Stimulated activated CD4-positive, alpha-beta T cell treated with anti-CD3 and anti-CD28 coated beads, TNF-alpha, amount 100 ng/mL, for 1 hour (primary cell): ENCODE measurements around the gene SS18L1.
A peak's percentile ranks its signal among the peaks of the same experiment; 100 is the strongest.

Experiments
- DNase-seq, 3 donors: peaks; one replicate each; pipeline ENCODE4 v3.0.0-alpha.2; 2020; ENCODE audit warnings: low read depth in 3 of 3, low spot score in 1 of 3

The SS18L1 gene

DNA sequence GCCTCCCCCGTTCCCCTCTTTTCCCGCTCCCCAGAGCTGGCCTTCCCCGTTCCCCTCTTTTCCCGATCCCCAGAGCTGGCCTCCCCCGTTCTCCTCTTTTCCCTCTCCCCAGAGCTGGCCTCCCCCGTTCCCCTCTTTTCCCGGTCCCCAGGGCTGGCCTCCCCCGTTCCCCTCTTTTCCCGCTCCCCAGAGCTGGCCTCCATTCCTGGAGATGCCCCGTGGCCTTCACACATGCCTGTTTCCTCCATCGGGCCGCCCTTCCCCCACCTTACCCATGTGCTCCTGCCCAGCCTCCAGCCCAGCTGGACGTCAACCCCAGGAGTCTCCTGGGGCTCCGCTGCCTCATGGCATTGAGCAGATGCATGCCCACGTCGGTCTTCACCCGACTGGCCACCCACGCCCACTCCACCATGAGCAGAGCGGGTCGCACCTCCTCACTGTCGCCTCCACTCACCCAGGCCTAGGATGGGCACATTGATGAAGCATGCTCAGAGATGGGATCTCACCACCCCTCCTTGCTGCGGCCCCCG, 8.3 kb downstream of the SS18L1 start:
- no peak for DNase-seq

DNA sequence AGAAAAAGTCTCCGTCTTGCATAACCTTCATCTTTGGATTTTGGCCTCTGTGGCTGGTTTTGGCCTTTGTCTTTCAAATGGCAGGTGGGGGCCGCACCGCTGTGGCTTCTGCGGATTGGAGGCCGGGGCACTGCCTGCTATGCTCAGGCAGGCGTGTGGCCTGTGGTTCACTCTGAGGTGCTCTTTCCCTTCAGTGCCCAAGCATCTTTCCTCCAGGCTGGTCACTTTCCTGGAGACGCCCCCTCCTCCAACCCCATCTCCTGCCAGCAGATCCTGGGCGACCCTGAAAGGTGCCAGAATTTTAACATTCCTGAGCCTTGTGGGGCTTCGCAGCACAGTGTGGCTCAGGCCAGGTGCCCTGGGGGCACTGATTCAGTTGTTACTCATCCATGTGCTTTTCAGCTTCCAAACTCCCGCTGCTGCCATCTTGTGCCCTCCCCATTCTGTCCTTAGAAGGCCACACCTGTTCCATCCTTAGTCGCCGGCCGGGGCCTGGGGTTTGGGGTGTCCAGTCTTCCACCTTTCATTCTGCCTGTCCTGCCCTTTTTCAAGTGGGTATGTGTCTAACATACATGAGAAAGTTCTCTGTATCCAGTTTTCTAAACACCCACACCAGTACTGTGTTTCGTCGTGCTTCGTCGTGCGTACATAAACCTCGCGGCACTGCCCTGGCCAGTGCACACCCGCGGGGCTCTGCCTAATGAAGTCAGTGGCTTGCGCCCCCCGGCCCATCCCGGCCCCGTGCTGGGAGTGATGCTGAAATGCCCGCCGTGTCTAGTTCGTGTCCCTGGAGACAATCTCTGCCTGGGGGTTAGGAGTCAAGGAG, 12.1 kb downstream of the SS18L1 start:
- no peak for DNase-seq

DNA sequence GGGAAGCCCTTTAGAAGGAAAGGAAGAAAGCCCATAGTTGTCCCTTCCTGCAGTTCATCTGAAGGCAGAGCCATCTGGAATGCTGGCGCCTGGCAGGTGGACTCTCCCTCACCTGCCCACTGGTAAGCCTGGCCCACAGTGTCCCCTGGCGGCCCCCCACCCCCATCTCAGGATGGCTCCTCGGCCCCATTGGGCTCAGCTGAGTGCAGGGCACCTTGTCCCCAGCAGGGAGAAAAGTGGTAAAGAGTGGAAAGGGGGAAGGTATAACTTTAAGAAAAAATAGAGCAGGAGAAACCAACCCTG, 12.6 kb downstream of the SS18L1 start:
- no peak for DNase-seq

DNA sequence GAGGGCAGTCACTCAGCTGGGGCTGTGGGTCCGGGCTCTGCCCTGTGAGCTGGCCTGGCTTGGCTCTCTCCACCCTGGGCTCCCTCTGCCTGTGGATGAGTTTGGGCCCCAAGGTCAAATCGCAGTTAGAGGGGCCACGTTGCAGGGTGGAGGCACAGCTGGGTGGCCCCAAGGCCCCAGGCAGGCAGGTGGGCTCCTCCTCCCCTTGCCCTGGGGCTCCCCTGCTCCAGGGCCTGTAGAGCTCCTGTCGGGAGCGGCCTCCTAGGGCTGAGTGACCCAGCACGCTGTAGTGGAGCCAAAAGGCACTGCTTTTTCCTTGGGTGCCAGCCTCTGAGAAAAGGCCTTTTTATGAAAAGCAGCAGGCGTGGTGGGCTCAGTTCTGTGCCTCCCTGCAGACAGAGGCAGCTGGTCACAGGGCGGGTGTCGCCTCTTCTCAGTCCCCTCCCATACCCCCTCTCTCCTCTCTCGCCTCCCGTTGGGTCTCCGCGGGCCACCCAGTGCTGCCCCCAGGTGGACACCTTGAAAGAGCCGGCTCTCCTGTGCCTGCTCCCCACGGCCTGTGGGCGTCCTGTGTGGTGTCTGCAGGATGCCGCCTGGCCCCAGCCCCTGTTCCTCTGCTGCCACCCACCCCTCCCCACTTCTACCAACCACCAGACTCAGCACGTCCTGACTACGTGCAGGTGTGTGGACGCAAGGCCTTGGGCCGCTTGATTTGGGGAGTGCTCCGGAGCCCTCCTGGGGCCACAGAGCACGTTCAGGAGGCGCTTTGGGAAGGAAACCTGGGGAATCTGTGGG, 13.2 kb downstream of the SS18L1 start:
- peak; percentile 30 to 61 (median 43) for DNase-seq

DNA sequence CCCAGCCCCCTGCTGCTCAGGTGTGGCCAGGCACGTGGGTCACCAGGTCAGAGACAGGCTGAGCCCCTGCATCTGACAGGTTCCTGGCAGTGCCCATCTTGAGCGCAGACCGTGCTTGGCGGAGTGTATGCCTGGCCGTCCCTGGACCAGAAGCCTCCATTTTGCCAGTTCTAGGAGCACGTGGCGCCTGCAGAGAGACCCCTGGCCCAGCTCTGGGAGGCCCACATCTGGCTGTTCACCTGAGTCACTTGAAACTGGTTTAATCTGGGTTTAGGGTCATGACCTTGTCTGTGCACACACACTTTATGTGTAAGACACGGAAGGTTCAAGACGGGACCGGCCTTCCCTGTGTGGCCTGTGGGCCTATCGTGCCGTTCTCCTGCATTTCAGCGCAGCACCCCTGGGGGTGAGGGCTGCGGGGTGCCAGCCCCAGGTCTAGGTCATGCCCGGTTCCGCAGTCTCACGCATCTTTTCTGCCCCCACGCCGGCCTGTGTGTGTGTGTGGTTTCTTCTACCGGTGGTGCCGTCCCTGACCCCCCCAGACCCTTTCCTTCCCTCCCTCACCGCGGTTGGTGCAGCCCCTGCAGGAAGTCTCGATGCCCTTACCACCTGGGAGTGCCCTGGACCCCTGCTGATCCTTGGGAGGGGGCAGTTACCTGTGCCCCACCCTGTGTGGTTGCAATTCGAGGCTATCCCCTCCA, 14.0 kb downstream of the SS18L1 start:
- DNase-seq, result no peak

GRCh38 chr20:62158088-62158400, 14.5 kb downstream of the SS18L1 start:
- no peak for DNase-seq

DNA sequence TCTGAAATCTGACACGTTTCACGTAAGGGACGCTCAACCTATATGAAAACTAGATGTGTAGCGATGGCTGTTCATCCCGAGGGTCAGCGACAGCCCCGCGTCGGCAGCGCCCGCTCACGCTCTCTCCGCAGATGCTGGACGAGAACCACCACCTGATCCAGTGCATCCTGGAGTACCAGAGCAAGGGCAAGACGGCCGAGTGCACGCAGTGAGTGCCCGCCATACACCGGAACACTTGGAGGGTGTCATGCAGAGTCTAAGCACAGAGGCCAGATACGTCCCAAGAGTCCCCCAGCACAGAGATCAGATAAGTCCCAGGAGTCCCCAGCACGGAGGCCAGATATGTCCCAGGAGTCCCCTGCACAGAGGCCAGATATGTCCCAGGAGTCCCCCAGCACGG, 15.0 kb downstream of the SS18L1 start:
- DNase-seq, result no peak

DNA sequence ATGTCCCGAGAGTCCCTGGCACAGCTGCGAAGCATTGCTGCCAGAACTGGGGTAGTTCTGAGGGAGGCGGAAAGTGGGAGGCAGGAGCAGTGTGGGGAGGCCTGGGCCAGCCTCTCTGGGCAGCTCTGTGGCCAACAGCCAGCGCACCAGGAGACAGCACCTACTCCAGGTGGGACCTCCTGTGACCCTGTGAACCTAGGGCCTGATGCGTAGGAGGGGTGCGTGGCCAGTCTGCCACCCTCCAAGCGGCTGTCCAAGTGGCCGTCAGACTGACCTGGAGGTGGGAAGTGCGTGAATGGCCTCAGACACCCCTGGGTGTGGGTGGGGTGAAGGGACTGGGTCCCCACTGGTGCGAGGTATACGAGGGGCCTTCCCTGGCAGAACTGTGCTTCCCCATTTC, 15.5 kb downstream of the SS18L1 start:
- no peak for DNase-seq

DNA sequence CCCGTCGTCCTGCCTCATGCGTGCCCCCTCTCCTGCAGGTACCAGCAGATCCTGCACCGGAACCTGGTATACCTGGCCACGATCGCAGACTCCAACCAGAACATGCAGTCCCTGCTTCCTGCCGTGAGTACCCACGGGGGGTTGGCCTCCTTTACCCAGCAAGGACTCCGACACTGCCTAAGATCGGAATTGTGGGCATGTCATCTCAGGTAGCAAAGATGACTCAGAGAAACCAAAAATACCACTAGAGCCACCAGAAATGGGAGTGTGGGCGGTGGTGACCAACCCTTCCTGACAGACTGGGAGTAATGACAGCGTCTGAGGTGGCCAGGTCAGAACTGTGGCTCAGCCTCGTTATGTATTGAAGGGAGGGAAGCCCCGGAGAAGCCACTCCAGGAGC, 16.3 kb downstream of the SS18L1 start:
- DNase-seq, result no peak

- no peak for DNase-seq
Observed at GRCh38 chr20:62160253-62160652, 16.7 kb downstream of the SS18L1 start.

DNA sequence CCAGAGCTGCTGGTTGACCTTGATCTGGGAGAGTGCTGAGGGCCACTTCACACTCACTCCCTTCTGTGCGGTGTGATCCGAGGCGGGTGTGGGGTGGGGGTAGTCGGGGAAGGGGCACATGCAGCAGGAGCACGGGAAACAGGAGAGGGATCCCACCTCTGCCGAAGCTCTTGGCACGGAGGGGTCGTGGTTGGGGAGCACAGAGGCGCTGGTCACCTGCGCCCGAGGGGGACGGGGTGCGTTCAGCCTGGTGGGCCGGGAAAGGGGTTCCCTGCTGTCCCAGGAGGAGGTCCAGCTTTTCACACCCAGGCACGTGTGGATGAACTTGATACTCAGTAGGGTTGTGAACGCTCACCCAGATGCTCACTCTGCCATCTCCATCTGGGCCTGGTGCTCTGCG, 17.3 kb downstream of the SS18L1 start:
- no peak for DNase-seq

DNA sequence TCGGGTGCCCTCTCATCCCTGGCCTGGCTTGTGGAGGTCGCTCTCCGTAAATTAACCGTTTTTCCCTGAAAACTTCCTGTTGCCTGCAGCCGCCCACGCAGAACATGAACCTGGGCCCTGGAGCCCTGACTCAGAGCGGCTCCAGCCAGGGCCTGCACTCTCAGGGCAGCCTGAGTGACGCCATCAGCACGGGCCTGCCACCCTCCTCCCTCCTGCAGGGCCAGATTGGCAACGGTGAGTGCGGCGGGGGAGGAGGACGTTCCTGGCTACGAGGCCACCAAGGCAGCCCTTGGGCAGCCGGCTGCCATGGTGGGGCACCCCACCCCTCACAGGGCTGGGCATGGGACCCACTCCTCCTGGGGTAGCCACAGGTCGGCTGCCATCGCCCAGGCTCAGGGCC, 17.8 kb downstream of the SS18L1 start:
- no peak for DNase-seq

DNA sequence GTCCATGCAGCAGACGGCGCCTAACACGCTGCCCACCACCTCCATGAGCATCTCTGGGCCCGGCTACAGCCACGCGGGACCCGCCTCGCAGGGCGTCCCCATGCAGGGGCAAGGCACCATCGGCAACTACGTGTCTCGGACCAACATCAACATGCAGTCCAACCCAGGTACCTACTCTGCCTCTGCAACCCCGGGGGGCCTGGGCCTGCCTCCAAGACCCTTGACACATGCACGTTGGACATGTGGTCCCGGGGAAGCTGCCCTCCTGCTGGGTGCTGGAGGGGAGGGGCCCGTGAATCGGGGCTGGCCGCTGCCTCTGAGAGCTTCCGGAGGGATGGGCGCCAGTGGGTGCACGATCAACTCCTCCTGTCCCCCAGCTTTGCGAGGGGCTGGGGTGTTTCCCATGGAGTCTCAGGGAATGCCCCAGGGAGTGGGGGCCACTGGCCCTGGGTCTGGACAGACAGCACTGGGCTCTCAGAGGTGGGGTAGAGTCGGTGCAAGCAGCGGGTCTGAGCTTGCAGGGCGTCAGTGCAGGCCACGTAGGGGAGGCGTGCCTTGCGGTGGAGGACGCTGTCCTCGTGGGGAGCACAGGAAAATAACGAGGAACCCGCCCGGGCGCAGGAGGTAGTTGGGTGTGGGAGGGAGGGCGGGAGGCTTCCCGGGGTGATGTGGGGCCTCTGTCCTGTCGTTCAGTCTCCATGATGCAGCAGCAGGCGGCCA, 19.4 kb downstream of the SS18L1 start:
- no peak for DNase-seq

DNA sequence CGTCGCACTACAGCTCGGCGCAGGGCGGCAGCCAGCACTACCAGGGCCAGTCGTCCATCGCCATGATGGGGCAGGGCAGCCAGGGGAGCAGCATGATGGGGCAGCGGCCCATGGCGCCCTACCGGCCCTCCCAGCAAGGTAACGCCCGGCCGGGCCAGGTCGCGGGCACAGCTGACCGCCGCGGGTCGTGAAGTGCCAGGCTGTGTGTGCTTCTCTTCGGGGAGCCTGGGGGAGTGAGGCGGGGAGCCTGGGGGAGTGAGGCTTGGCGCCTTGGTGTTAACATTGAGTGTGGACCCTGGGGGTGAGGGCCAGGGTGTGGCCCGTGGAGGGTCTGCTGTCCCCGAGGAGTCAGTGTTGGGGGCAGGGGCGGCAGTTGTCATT, 19.9 kb downstream of the SS18L1 start:
- DNase-seq, result no peak

DNA sequence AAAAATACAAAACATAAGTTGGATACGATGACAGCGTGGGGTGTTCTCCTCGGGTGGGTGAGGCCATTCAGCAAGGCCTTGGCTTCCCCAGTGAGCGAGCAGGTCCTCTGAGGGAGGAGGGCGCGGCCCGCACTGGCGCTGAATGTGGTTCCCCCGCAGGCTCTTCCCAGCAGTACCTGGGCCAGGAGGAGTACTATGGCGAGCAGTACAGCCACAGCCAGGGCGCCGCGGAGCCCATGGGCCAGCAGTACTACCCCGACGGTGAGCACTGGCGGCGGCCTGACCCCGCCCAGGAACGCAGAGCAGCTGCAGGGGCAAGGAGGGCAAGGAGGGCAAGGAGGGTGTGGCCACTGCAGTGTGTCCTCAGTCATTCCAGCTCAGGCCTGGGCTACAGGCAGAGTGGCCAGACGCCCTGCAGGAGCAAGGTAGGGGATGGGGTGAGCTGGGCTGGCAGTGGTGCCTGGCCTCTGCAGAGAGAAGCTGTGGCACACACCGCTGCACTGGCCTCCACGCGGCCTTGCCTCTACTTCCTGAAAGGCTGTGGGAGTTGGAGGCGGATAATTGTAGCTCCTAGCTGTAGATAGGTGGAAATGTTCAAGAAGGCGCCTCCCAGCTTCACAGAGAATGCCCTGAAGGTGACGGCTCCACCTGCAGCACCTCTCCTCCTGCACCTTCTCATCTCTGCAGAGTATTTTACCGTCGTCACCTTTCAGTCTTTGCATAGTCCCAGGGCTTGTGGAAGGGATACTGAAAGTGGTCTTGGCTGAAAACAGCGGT, 20.6 kb downstream of the SS18L1 start:
- DNase-seq, result no peak

DNA sequence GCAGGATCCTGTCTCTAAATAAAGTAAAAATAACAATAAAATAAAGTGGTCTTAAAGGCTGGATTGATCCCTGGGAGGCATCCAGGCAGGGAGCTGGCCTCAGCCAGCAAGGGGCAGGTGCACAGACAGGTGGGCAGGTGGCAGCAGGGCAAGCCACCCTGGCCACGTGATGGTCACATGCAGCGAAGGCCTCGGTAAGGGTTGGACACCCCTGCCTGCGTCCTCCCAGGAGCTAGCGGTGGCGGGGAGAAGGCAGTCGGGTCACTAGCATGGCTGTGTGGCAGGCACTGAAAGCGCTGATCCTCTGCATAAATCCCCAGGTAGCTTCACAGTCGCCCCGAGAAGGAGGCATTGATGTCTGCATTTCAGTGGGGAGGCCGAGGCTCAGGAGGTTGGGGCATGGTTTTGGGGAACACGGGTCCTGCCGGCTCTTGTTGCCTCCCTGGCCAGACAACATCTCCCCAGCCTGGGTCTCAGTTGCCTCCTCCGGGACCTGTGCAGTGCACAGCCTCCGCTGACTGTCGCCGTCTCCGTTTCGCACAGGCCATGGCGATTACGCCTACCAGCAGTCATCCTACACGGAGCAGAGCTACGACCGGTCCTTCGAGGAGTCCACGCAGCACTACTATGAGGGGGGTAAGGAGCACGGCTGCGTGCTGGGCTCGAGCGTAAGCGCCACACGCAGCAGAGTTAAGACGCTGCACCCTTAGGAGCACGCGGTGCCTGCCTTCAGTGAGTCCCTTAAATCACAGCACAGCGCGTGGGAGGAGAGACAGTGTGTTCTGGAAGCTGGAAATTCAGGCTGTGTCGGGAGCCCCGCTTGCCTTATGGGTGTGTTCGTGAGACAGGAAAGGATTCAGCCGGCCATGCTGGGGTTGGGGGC, 21.6 kb downstream of the SS18L1 start:
- DNase-seq, result no peak

GRCh38 chr20:62165762-62166399, 22.3 kb downstream of the SS18L1 start:
- DNase-seq, result no peak

- DNase-seq, result no peak
Observed at GRCh38 chr20:62167474-62167873, 23.9 kb downstream of the SS18L1 start.

GRCh38 chr20:62168061-62168460, 24.5 kb downstream of the SS18L1 start:
- no peak for DNase-seq
